Thyroid gland (tissue), 4 donors: ENCODE data around the gene DOCK10.

ENCODE experiments used
- CTCF ChIP-seq, 6 experiments: fragments of 200-600 bp in 3 of 6; fragments of 450-650 bp in 3 of 6; sonication (generic) in 3 of 6; IDR thresholded peaks; one replicate each; pipeline ENCODE4 v1.5.1; 2016 to 2019; ENCODE audit warnings: antibody characterized with exemption in 6 of 6, mild to moderate bottlenecking in 2 of 6, inconsistent platforms in 1 of 6, moderate library complexity in 1 of 6
- POLR2A ChIP-seq, 2 donors: fragments of 450-650 bp; IDR thresholded peaks; one replicate each; pipeline ENCODE4 v1.6.1; 2017; ENCODE audit warnings: antibody characterized with exemption in 2 of 2, mild to moderate bottlenecking in 2 of 2, moderate library complexity in 1 of 2

- TF ChIP-seq CTCF (IDR thresholded peaks at IDR 0.05): no peak
- no peak for TF ChIP-seq POLR2A (IDR thresholded peaks at IDR 0.05)
Observed at GRCh38 chr2:225011585-225011984, 30.7 kb downstream of the DOCK10 start.
